Neural cell (in vitro differentiated cells): ENCODE measurements around the gene SGO2.

Source experiments
- CTCF ChIP-seq: fragments of 450-650 bp; IDR thresholded peaks from 2 replicates; pipeline ENCODE4 v1.5.1; 2014; ENCODE audit warnings: antibody characterized with exemption, mild to moderate bottlenecking, moderate library complexity; ENCODE audit not compliant: poor library complexity, severe bottlenecking
- EP300 ChIP-seq: fragments of 450-650 bp; conservative IDR thresholded peaks from 2 replicates; pipeline ENCODE4 v1.6.1; 2014; ENCODE audit warnings: antibody characterized with exemption, mild to moderate bottlenecking, moderate library complexity; ENCODE audit not compliant: poor library complexity, severe bottlenecking
- EZH2 ChIP-seq: fragments of 200-600, 300-800 bp; shearing (Covaris generic), sonication (generic); IDR thresholded peaks from 2 replicates; pipeline ENCODE4 v1.6.1; 2014; ENCODE audit warnings: antibody characterized with exemption, low read length, borderline replicate concordance, mild to moderate bottlenecking; ENCODE audit not compliant: insufficient read depth, poor library complexity, severe bottlenecking
- MXI1 ChIP-seq: fragments of 450-650 bp; conservative IDR thresholded peaks from 2 replicates; pipeline ENCODE4 v1.6.1; 2014; ENCODE audit warnings: antibody characterized with exemption, mild to moderate bottlenecking; ENCODE audit not compliant: poor library complexity, severe bottlenecking
- POLR2AphosphoS5 ChIP-seq: IDR thresholded peaks from 2 replicates; pipeline ENCODE4 v1.6.1; 2012
- RAD21 ChIP-seq: fragments of 450-650 bp; conservative IDR thresholded peaks from 2 replicates; pipeline ENCODE4 v1.6.1; 2014; ENCODE audit warnings: antibody characterized with exemption, mild to moderate bottlenecking, moderate library complexity
- TF ChIP-seq, protein P1 (sequence below): IDR thresholded peaks from 2 replicates; pipeline ENCODE4 v1.6.1; 2012; ENCODE audit warnings: borderline replicate concordance

DNA sequence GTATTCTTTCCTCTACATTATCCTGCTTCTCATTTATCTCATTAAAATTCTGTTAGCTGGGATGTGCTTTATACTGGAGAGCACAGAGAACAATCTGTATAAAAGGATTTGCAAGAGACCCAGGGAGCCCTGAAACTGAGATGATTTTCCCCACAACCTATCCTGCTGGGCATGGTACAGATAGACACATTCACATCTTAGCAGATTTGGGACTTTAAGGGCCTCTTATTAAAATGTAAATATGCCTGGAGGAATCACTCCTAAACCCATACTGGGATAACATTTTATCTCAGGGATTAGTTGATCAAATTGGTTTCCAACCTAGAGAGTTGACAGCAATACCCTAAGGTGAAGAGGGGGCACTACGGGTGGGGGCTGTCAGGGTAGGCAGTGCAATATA is 105.3 kb downstream of the SGO2 start:
- TF ChIP-seq CTCF (no peak), EP300 (no peak), EZH2 (no peak), RAD21 (no peak), POLR2AphosphoS5 (no peak), MXI1 (no peak)
- TF ChIP-seq, protein P1, sequence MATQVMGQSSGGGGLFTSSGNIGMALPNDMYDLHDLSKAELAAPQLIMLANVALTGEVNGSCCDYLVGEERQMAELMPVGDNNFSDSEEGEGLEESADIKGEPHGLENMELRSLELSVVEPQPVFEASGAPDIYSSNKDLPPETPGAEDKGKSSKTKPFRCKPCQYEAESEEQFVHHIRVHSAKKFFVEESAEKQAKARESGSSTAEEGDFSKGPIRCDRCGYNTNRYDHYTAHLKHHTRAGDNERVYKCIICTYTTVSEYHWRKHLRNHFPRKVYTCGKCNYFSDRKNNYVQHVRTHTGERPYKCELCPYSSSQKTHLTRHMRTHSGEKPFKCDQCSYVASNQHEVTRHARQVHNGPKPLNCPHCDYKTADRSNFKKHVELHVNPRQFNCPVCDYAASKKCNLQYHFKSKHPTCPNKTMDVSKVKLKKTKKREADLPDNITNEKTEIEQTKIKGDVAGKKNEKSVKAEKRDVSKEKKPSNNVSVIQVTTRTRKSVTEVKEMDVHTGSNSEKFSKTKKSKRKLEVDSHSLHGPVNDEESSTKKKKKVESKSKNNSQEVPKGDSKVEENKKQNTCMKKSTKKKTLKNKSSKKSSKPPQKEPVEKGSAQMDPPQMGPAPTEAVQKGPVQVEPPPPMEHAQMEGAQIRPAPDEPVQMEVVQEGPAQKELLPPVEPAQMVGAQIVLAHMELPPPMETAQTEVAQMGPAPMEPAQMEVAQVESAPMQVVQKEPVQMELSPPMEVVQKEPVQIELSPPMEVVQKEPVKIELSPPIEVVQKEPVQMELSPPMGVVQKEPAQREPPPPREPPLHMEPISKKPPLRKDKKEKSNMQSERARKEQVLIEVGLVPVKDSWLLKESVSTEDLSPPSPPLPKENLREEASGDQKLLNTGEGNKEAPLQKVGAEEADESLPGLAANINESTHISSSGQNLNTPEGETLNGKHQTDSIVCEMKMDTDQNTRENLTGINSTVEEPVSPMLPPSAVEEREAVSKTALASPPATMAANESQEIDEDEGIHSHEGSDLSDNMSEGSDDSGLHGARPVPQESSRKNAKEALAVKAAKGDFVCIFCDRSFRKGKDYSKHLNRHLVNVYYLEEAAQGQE: no peak
